HG02884 (cell line): ENCODE results near the gene UMAD1.
"Not testable (repeated sequence)": the region's sequence is repeated elsewhere in the genome, so short reads cannot be mapped to it uniquely, and the experiment has no call there.

Experiments
- ATAC-seq: cut with Tn5 transposase; IDR thresholded peaks from one replicate; pipeline ENCODE4 v1.9.1; 2021; ENCODE audit warnings: mild to moderate bottlenecking, moderate library complexity; ENCODE audit not compliant: unreplicated experiment

The UMAD1 gene

DNA sequence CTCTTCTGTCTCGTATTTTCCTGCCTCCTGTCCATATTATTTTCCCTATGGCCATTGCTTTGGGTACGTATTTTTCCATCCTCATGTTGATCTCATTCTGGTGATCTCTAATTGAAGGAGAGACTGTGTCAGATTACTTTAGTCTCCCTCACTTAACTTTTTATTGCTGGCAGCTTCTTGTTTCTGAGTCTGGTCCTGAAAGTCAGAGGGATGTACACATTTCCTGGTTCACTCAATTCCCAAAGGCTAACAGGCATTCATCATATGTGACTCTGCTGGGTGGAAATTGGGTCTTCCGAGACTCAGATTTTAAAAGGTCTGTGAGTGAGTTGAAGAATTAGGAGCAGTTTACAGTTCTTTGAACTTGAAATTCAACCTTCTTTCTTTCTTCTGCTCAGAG, 10.9 kb downstream of the UMAD1 start:
- no peak for ATAC-seq

- ATAC-seq: no peak
Measured at GRCh38 chr7:7652798-7653540, 12.4 kb downstream of the UMAD1 start.

- ATAC-seq: no peak
Measured at GRCh38 chr7:7653593-7654187, 13.1 kb downstream of the UMAD1 start.

- no peak for ATAC-seq
Measured at GRCh38 chr7:7654964-7655715, 14.6 kb downstream of the UMAD1 start.

GRCh38 chr7:7656459-7656858, 15.9 kb downstream of the UMAD1 start:
- not testable (repeated sequence) for ATAC-seq

GRCh38 chr7:7662527-7662926, 22.0 kb downstream of the UMAD1 start:
- ATAC-seq: no peak

DNA sequence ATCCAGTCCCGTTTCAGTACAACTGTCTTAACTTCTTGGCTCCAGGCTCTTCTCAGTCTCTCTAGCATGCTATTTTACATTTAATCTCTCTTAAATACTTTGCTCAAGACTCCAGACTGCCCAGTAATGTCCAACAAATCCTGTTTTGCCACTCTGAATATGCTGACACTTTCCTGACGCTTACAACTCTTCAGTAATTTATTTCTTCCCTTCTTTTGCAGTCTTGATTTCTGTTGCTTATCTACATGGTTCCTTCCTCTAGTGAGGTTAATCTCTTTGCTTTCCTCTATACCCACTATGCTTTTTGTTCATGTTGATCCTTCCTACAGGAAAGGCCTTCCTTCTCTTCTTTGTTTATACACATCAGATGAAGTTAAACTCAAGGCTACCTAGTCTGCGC, 23.7 kb downstream of the UMAD1 start:
- ATAC-seq: no peak

DNA sequence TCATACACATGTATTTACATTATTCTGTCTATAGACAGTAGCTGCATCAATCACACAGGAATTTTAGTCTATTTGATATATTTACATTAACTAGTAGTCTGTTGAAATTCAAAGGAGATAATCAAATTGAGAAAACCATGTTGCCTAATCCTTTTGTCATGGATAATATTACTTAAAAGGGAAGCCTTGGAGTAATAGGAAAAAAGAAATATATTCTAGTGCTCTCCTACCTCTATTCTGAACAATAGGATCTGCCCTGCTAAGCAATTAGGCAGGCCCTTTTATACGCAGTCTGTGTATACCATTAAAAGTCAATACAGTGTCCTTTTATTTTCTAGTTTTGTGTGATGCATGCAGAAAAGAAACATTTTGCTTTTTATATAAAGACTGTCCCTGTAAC, 24.5 kb downstream of the UMAD1 start:
- ATAC-seq: no peak

- ATAC-seq: no peak
Measured at GRCh38 chr7:7667187-7667586, 26.6 kb downstream of the UMAD1 start.

DNA sequence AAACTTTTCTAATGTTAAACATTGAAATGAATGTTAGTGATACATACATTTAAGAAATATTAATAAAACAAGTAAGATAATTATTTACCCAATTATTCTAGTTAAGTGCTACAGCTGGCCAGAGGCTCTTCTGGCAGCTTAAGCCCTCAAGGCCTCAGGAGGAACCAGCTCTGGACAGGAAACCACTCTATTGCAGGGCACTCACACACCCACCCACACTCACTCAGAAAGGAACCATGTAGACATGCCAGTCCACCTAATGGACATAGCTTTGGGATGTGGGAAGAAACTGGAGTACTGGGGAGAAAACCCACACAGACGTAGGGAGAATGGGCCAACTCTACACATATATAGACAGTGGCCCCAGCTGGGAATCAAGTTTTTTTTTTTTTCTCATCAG, 28.2 kb downstream of the UMAD1 start:
- no peak for ATAC-seq

DNA sequence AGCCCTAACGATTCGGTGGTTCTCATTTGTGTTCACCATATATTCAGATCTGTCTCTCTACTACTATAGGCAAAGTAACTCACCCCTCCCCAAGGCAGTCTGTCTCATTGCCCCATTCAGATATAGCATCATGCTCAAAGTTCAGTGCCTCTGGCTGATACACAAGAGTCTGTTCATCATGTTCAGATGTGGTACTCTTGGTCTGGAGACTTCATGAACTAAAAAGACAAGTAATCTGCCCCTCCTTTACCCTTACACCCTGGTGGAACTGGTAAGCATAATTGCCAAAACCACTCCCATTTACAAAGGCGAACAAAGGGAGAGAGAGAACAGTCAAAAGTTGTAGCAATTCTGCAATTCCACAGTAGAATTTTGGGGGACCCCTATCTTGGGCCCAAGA, 29.9 kb downstream of the UMAD1 start:
- no peak for ATAC-seq

GRCh38 chr7:7671361-7671760, 30.8 kb downstream of the UMAD1 start:
- ATAC-seq: no peak

- ATAC-seq: no peak
Measured at GRCh38 chr7:7672545-7673239, 32.1 kb downstream of the UMAD1 start.

DNA sequence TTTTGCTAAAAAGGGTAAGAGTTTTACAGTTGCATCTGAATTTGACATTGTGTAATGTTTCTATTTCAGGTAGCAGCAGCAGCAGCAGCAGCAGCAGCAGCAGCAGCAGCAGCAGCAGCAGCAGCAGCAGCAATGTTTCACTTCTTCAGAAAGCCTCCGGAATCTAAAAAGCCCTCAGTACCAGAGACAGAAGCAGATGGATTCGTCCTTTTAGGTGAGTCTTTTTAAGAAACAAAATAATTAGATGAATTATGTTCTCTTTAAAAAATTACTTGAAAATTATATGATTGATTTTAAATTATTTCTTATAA, 32.6 kb downstream of the UMAD1 start:
- no peak for ATAC-seq

GRCh38 chr7:7675686-7676085, 35.1 kb downstream of the UMAD1 start:
- no peak for ATAC-seq

GRCh38 chr7:7679640-7680039, 39.1 kb downstream of the UMAD1 start:
- ATAC-seq: not testable (repeated sequence)

DNA sequence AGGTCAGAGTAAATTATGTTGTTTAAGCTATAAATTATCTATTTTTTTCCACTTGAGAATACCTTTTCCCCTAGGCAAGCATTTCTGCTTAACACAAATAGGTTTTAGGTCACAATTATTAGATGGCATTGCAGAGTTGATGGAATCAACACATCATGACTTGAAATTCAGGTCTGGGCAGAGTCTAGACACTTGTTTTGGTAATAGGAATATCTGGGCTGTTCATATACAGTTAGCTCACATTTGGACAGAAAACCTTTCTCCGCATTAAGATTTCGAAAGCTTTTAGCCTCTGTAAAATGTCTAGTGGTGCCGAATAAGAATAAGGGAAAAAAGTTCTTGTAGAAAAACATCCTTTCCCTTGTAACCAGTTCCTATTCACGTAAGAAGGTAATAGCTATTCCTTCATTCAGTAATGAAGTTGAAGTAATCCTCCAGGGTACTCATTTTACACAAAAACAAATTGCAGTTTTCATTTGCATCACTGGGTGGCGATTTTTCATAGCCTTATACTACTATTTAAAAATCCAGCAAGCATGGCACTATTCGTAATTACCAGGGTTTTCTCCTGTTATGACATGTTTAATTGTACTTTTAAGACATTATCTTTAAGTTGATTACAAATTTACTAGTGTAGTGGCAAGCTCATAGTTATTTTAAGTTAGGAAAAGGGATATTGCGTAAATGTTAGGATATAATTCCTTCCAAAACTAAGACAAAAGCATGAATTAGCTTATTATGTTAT, 40.8 kb downstream of the UMAD1 start:
- peak; percentile 78 for ATAC-seq

DNA sequence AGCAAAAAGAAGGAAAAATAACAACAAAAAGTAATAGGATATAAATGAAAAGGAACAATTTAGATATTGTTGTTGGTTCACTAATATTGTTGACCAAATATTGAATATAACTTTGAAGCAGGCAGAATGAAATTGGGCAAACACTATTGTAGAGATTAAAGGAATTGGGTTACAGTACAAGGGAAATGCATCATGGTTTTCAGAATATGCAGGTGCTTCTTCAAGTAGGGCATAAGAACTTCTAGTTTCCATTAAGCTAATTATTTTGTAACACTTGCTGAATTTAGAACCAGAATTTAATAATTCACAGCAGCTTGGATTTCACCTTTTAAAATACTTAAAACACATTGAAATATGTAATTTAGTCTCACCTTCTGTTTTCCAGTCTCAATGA, 41.4 kb downstream of the UMAD1 start:
- no peak for ATAC-seq

DNA sequence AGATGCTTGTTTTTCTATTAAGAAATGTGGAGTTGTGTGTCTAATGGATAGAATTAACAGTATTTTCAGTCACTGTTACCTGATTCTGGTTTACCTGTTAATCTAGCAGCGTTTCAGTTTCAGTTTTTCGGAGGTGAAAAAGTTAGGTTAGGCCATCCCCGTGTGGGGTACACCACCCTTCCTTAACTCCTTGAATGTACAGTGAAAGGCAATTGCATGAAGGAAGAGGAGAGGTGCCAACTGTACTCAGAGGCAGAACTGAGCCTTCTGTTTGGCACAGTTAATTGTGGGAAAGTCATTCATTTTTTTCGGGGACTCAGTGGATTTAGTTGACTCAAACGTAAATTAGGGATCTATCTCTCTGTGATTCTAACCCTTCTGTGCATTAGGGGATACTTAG, 42.3 kb downstream of the UMAD1 start:
- ATAC-seq: no peak

- ATAC-seq: no peak
Measured at GRCh38 chr7:7686811-7687508, 46.4 kb downstream of the UMAD1 start.
